ENCODE data around the gene ZNF22.

DNA sequence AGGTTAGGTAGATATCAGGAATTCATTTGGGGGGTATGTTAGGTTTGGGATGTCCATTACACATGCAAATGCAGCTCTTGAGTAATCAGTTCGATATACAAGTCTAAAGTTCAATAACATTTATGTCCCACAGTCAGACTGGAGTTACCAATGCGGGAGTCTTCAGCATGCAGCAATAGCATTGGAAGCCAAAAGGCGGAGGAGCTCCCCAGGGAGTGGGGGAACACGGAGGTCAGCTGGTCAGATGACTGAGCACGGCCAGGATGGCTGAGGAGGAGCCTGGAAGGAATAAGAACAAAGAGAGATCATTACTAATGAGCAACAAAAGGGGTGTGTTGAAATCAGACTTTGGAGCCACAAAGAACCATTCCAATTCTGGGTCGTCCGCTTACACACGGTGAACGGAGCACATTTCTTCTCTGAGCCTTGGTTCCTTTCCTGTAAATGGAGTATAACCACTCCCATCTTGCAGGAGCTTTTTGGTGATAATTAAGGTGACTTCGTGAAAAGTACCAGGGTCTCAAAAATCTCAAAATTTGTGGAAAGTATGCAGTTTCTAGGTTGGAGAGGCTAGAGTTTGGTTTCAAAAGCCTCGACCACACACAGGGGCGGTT lies 478 bp upstream of the ZNF22 start:
- TF ChIP-seq, protein P1, sequence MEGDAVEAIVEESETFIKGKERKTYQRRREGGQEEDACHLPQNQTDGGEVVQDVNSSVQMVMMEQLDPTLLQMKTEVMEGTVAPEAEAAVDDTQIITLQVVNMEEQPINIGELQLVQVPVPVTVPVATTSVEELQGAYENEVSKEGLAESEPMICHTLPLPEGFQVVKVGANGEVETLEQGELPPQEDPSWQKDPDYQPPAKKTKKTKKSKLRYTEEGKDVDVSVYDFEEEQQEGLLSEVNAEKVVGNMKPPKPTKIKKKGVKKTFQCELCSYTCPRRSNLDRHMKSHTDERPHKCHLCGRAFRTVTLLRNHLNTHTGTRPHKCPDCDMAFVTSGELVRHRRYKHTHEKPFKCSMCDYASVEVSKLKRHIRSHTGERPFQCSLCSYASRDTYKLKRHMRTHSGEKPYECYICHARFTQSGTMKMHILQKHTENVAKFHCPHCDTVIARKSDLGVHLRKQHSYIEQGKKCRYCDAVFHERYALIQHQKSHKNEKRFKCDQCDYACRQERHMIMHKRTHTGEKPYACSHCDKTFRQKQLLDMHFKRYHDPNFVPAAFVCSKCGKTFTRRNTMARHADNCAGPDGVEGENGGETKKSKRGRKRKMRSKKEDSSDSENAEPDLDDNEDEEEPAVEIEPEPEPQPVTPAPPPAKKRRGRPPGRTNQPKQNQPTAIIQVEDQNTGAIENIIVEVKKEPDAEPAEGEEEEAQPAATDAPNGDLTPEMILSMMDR (IDR thresholded peaks at IDR 0.05) = no peak
- no peak for TF ChIP-seq POLR2A (IDR thresholded peaks at IDR 0.05)
